ENCODE measurements around the gene FTSJ3. TPM values are rescaled to one million over a fixed set of nuclear protein-coding genes. Genes with fewer than 3 reads are reported as not detected.
A peak's percentile ranks its signal among the peaks of the same experiment; 100 is the strongest.

The FTSJ3 gene
- total and polyA plus RNA-seq, 2 of the 13 experiments (the other 11 are each of a cell fraction or from before 2014, with no cell fraction given) = 26.0 to 64.2 TPM

- TF ChIP-seq, protein P1, sequence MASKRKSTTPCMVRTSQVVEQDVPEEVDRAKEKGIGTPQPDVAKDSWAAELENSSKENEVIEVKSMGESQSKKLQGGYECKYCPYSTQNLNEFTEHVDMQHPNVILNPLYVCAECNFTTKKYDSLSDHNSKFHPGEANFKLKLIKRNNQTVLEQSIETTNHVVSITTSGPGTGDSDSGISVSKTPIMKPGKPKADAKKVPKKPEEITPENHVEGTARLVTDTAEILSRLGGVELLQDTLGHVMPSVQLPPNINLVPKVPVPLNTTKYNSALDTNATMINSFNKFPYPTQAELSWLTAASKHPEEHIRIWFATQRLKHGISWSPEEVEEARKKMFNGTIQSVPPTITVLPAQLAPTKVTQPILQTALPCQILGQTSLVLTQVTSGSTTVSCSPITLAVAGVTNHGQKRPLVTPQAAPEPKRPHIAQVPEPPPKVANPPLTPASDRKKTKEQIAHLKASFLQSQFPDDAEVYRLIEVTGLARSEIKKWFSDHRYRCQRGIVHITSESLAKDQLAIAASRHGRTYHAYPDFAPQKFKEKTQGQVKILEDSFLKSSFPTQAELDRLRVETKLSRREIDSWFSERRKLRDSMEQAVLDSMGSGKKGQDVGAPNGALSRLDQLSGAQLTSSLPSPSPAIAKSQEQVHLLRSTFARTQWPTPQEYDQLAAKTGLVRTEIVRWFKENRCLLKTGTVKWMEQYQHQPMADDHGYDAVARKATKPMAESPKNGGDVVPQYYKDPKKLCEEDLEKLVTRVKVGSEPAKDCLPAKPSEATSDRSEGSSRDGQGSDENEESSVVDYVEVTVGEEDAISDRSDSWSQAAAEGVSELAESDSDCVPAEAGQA (IDR thresholded peaks at IDR 0.05; ENCODE audit: low read depth) = peak; percentile 87
- TF ChIP-seq, protein P1 (CRISPR knock-in tag; IDR thresholded peaks at IDR 0.05; ENCODE audit: borderline replicate concordance) = no peak
- TF ChIP-seq GTF3A (CRISPR knock-in tag; conservative IDR thresholded peaks at IDR 0.05) (peak; percentile 93), RFXAP (CRISPR knock-in tag; IDR thresholded peaks at IDR 0.05; ENCODE audit: borderline replicate concordance) (no peak; the same call in 1 of the 2 replicates), ZNF530 (CRISPR knock-in tag; IDR thresholded peaks at IDR 0.05; ENCODE audit: low read depth) (no peak), CBX2 (IDR thresholded peaks at IDR 0.05; ENCODE audit: low read depth, low read length) (no peak), CBX2 (CRISPR knock-in tag; IDR thresholded peaks at IDR 0.05; ENCODE audit: low read depth) (peak; percentile 89; the same call in 1 of the 2 replicates), KAT2B (IDR thresholded peaks at IDR 0.05; ENCODE audit: borderline replicate concordance, low read depth, low read length) (no peak), NR3C1 (CRISPR knock-in tag; IDR thresholded peaks at IDR 0.05) (no peak), GFI1 (CRISPR knock-in tag; IDR thresholded peaks at IDR 0.05; ENCODE audit: borderline replicate concordance) (no peak; the same call in 1 of the 2 replicates), ZNF788 (CRISPR knock-in tag; IDR thresholded peaks at IDR 0.05; ENCODE audit: borderline replicate concordance) (peak; percentile 72; the same call in 1 of the 2 replicates), E2F1 (CRISPR knock-in tag; IDR thresholded peaks at IDR 0.05) (peak; percentile 86), ZNF614 (CRISPR knock-in tag; IDR thresholded peaks at IDR 0.05; ENCODE audit: borderline replicate concordance) (0 out of 2 replicates have a peak, but pooled peaks have one; percentile 17)
- TF ChIP-seq, protein P2, sequence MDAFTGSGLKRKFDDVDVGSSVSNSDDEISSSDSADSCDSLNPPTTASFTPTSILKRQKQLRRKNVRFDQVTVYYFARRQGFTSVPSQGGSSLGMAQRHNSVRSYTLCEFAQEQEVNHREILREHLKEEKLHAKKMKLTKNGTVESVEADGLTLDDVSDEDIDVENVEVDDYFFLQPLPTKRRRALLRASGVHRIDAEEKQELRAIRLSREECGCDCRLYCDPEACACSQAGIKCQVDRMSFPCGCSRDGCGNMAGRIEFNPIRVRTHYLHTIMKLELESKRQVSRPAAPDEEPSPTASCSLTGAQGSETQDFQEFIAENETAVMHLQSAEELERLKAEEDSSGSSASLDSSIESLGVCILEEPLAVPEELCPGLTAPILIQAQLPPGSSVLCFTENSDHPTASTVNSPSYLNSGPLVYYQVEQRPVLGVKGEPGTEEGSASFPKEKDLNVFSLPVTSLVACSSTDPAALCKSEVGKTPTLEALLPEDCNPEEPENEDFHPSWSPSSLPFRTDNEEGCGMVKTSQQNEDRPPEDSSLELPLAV (CRISPR knock-in tag; conservative IDR thresholded peaks at IDR 0.05; ENCODE audit: low read depth) = no peak
- TF ChIP-seq, protein P3, sequence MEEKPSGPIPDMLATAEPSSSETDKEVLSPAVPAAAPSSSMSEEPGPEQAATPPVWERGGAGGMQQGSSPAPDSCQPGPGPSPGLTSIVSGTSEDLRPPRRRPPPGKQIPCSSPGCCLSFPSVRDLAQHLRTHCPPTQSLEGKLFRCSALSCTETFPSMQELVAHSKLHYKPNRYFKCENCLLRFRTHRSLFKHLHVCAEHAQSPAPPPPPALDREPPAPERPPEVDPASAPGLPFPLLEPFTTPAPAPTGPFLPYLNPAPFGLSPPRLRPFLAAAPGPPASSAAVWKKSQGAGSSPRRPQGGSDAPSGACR (CRISPR knock-in tag; IDR thresholded peaks at IDR 0.05) = peak; percentile 89
- TF ChIP-seq, protein P4, sequence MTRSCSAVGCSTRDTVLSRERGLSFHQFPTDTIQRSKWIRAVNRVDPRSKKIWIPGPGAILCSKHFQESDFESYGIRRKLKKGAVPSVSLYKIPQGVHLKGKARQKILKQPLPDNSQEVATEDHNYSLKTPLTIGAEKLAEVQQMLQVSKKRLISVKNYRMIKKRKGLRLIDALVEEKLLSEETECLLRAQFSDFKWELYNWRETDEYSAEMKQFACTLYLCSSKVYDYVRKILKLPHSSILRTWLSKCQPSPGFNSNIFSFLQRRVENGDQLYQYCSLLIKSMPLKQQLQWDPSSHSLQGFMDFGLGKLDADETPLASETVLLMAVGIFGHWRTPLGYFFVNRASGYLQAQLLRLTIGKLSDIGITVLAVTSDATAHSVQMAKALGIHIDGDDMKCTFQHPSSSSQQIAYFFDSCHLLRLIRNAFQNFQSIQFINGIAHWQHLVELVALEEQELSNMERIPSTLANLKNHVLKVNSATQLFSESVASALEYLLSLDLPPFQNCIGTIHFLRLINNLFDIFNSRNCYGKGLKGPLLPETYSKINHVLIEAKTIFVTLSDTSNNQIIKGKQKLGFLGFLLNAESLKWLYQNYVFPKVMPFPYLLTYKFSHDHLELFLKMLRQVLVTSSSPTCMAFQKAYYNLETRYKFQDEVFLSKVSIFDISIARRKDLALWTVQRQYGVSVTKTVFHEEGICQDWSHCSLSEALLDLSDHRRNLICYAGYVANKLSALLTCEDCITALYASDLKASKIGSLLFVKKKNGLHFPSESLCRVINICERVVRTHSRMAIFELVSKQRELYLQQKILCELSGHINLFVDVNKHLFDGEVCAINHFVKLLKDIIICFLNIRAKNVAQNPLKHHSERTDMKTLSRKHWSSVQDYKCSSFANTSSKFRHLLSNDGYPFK (CRISPR knock-in tag; IDR thresholded peaks at IDR 0.05; ENCODE audit: borderline replicate concordance) = peak; percentile 94
These were observed at the start of gene FTSJ3, which contains the start of gene PSMC5 (continued) for GRCh38 chr17:63827002-63827800.

Measured in HepG2 (cell line).